WTC11 (cell line): ENCODE results near the gene ATG4C. TPM values are rescaled to one million over a fixed set of nuclear protein-coding genes. Genes with fewer than 3 reads are reported as not detected.

Experiments used
- ATAC-seq: fragments of 200-7000 bp; cut with Tn5 transposase; 2 replicates; pipeline ENCODE4 v1.10.0; 2021; ENCODE audit warnings: mild to moderate bottlenecking, moderate library complexity
- CTCF ChIA-PET: fragments of 300-600 bp; sonication (Branson Sonifier 250); formaldehyde crosslinking; loops from one replicate; lab custom pipeline; 2021; ENCODE audit warnings: antibody characterized with exemption; lab: Charles Lee
- POLR2A ChIA-PET: fragments of 350-600 bp; sonication (Branson Sonifier 250); formaldehyde crosslinking; loops from one replicate; lab custom pipeline; 2021; ENCODE audit warnings: antibody characterized with exemption; lab: Charles Lee
- DNase-seq: peaks from one replicate; pipeline ENCODE4 v3.0.0; 2021; ENCODE audit warnings: low spot score
- H3K27ac Mint-ChIP-seq: 2 replicates; pipeline ENCODE4 v1.8.0; 2021; ENCODE audit warnings: mixed read lengths
- H3K27me3 Mint-ChIP-seq: 2 replicates; pipeline ENCODE4 v1.8.0; 2021; ENCODE audit warnings: low read depth, mild to moderate bottlenecking, moderate library complexity, mixed read lengths
- H3K36me3 Mint-ChIP-seq: 2 replicates; pipeline ENCODE4 v1.8.0; 2021; ENCODE audit warnings: mixed read lengths
- H3K4me1 Mint-ChIP-seq: 2 replicates; pipeline ENCODE4 v1.8.0; 2022; ENCODE audit warnings: mixed read lengths
- H3K4me3 Mint-ChIP-seq: 2 replicates; pipeline ENCODE4 v1.8.0; 2021; ENCODE audit warnings: mild to moderate bottlenecking, moderate library complexity, mixed read lengths
- H3K9me3 Mint-ChIP-seq: 2 replicates; pipeline ENCODE4 v1.8.0; 2021; ENCODE audit warnings: mixed read lengths
- ATF1 ChIP-seq: sonication (generic); formaldehyde crosslinking; IDR thresholded peaks from 2 replicates; pipeline ENCODE4 v1.8.1; 2023; ENCODE audit warnings: mild to moderate bottlenecking, moderate library complexity, missing genetic modification reagents
- ATF2 ChIP-seq: sonication (generic); formaldehyde crosslinking; IDR thresholded peaks from 2 replicates; pipeline ENCODE4 v1.8.1; 2022; ENCODE audit warnings: low read depth, missing genetic modification reagents, borderline replicate concordance
- ATF3 ChIP-seq: sonication (generic); formaldehyde crosslinking; conservative IDR thresholded peaks from 2 replicates; pipeline ENCODE4 v1.8.1; 2022; ENCODE audit warnings: mild to moderate bottlenecking, missing genetic modification reagents
- CBFB ChIP-seq: sonication (generic); formaldehyde crosslinking; IDR thresholded peaks from 2 replicates; pipeline ENCODE4 v1.8.1; 2022; ENCODE audit warnings: mild to moderate bottlenecking, low read depth, missing genetic modification reagents
- CDX4 ChIP-seq: fragments of 250-450 bp; sonication (Bioruptor Pico); IDR thresholded peaks from 2 replicates; pipeline ENCODE4 v1.9.0; 2021; ENCODE audit warnings: moderate library complexity, mild to moderate bottlenecking, inconsistent platforms, borderline replicate concordance
- ESRRA ChIP-seq: sonication (generic); formaldehyde crosslinking; IDR thresholded peaks from 2 replicates; pipeline ENCODE4 v1.8.1; 2022; ENCODE audit warnings: mild to moderate bottlenecking, missing genetic modification reagents, borderline replicate concordance
- FOXP1 ChIP-seq: sonication (generic); formaldehyde crosslinking; IDR thresholded peaks from 2 replicates; pipeline ENCODE4 v1.8.0; 2022; ENCODE audit warnings: missing genetic modification reagents, mild to moderate bottlenecking, moderate library complexity, borderline replicate concordance
- IRF1 ChIP-seq: sonication (generic); formaldehyde crosslinking; IDR thresholded peaks from 2 replicates; pipeline ENCODE4 v1.8.0; 2023; ENCODE audit warnings: missing genetic modification reagents
- JAZF1 ChIP-seq: fragments of 250-450 bp; sonication (Bioruptor Pico); IDR thresholded peaks from 2 replicates; pipeline ENCODE4 v1.9.0; 2021; ENCODE audit warnings: moderate library complexity, mild to moderate bottlenecking, inconsistent platforms
- MLX ChIP-seq: sonication (generic); formaldehyde crosslinking; IDR thresholded peaks from 2 replicates; pipeline ENCODE4 v1.8.1; 2023; ENCODE audit warnings: mild to moderate bottlenecking, missing genetic modification reagents, moderate library complexity
- NFYB ChIP-seq: sonication (generic); formaldehyde crosslinking; conservative IDR thresholded peaks from 2 replicates; pipeline ENCODE4 v1.8.0; 2022; ENCODE audit warnings: low read depth, missing genetic modification reagents
- NR2C2 ChIP-seq: sonication (generic); formaldehyde crosslinking; IDR thresholded peaks from 2 replicates; pipeline ENCODE4 v1.8.0; 2022; ENCODE audit warnings: mild to moderate bottlenecking, missing genetic modification reagents
- OVOL2 ChIP-seq: fragments of 250-450 bp; sonication (Bioruptor Pico); IDR thresholded peaks from 2 replicates; pipeline ENCODE4 v1.9.0; 2021; ENCODE audit warnings: mild to moderate bottlenecking, borderline replicate concordance
- SOX15 ChIP-seq: fragments of 250-450 bp; sonication (Bioruptor Pico); IDR thresholded peaks from 2 replicates; pipeline ENCODE4 v1.9.0; 2021; ENCODE audit warnings: mild to moderate bottlenecking
- SP1 ChIP-seq: sonication (generic); formaldehyde crosslinking; conservative IDR thresholded peaks from 2 replicates; pipeline ENCODE4 v1.8.1; 2022; ENCODE audit warnings: missing genetic modification reagents
- ZBTB21 ChIP-seq: sonication (generic); formaldehyde crosslinking; IDR thresholded peaks from 2 replicates; pipeline ENCODE4 v1.8.1; 2023; ENCODE audit warnings: mild to moderate bottlenecking, missing genetic modification reagents, borderline replicate concordance
- ZMAT4 ChIP-seq: fragments of 250-450 bp; sonication (Bioruptor Pico); IDR thresholded peaks from 2 replicates; pipeline ENCODE4 v1.9.0; 2021; ENCODE audit warnings: mild to moderate bottlenecking
- ZNF263 ChIP-seq: sonication (generic); formaldehyde crosslinking; IDR thresholded peaks from 2 replicates; pipeline ENCODE4 v1.8.1; 2022; ENCODE audit warnings: low read depth, mild to moderate bottlenecking, moderate library complexity, missing genetic modification reagents
- ZNF317 ChIP-seq: sonication (generic); formaldehyde crosslinking; IDR thresholded peaks from 2 replicates; pipeline ENCODE4 v1.8.1; 2023; ENCODE audit warnings: low read depth, mild to moderate bottlenecking, moderate library complexity, missing genetic modification reagents, borderline replicate concordance
- ZNF396 ChIP-seq: fragments of 250-450 bp; sonication (Bioruptor Pico); IDR thresholded peaks from 2 replicates; pipeline ENCODE4 v1.8.0; 2021; ENCODE audit warnings: mild to moderate bottlenecking, moderate library complexity, borderline replicate concordance
- ZNF512 ChIP-seq: sonication (generic); formaldehyde crosslinking; IDR thresholded peaks from 2 replicates; pipeline ENCODE4 v1.8.1; 2022; ENCODE audit warnings: missing genetic modification reagents, borderline replicate concordance
- ZNF532 ChIP-seq: fragments of 250-450 bp; sonication (Bioruptor Pico); IDR thresholded peaks from 2 replicates; pipeline ENCODE4 v1.9.0; 2021; ENCODE audit warnings: mild to moderate bottlenecking, borderline replicate concordance
- ZSCAN18 ChIP-seq: fragments of 250-450 bp; sonication (Bioruptor Pico); IDR thresholded peaks from 2 replicates; pipeline ENCODE4 v2.1.2; 2022; ENCODE audit warnings: mild to moderate bottlenecking, moderate library complexity
- total RNA-seq: library from RNA; stranded (reverse); gene quantifications from 3 replicates; pipeline ENCODE4 v1.2.3, GENCODE V29; 2021

Gene ATG4C
- total RNA-seq, 1 experiment from 2014 or later: 16.6 TPM

- TF ChIP-seq ZNF317 (CRISPR knock-in tag) (no peak), ESRRA (CRISPR knock-in tag) (no peak), ZNF532 (CRISPR knock-in tag) (no peak), ZNF396 (CRISPR knock-in tag) (no peak), IRF1 (CRISPR knock-in tag) (no peak), NFYB (CRISPR knock-in tag) (no peak)
These were observed 73.0 kb downstream of the ATG4C start (continued) for GRCh38 chr1:62856960-62857359.

GRCh38 chr1:62869217-62869754 is 85.4 kb downstream of the ATG4C start:
- Mint-ChIP-seq H3K27me3 (no peaks in the 10 kb centered on the region), H3K27ac (no peak overlapping the region), H3K4me3 (no peak overlapping the region), H3K36me3 (no peaks in the 10 kb centered on the region), H3K4me1 (no peaks in the 10 kb centered on the region), H3K9me3 (no peaks in the 10 kb centered on the region)
- CTCF ChIA-PET: interaction anchor here (1.3 kb wide), 1 partner anchor 37 kb away, joined by 4 read pairs; no protein-coding TSS in a partner anchor
- DNase-seq (no peak), ATAC-seq (no peak)
- POLR2A ChIA-PET: no interaction called here
- TF ChIP-seq ATF1 (no peak), OVOL2 (no peak), MLX (CRISPR knock-in tag) (no peak), ZSCAN18 (CRISPR knock-in tag) (no peak), ZNF512 (no peak), ZMAT4 (CRISPR knock-in tag) (no peak), ZNF317 (CRISPR knock-in tag) (no peak), CDX4 (CRISPR knock-in tag) (no peak), ATF2 (CRISPR knock-in tag) (no peak), SP1 (CRISPR knock-in tag) (no peak), ZNF263 (CRISPR knock-in tag) (no peak), JAZF1 (CRISPR knock-in tag) (no peak), ATF3 (no peak), ZBTB21 (CRISPR knock-in tag) (no peak), SOX15 (no peak), CBFB (CRISPR knock-in tag) (no peak), NR2C2 (no peak), FOXP1 (CRISPR knock-in tag) (no peak)
